WTC11 (cell line): ENCODE measurements around the gene LDLR.

ENCODE experiments used
- CTCF ChIP-seq: fragments of 200-600 bp; IDR thresholded peaks from 2 replicates; pipeline ENCODE4 v1.8.0; 2022; ENCODE audit warnings: antibody characterized with exemption
- ETV6 ChIP-seq: sonication (generic); formaldehyde crosslinking; IDR thresholded peaks from 2 replicates; pipeline ENCODE4 v1.8.1; 2022; ENCODE audit warnings: mild to moderate bottlenecking, missing genetic modification reagents
- IRF2 ChIP-seq: sonication (generic); formaldehyde crosslinking; IDR thresholded peaks from 2 replicates; pipeline ENCODE4 v1.8.0; 2022; ENCODE audit warnings: low read depth, missing genetic modification reagents, borderline replicate concordance
- MAX ChIP-seq: sonication (generic); formaldehyde crosslinking; IDR thresholded peaks from 2 replicates; pipeline ENCODE4 v1.8.0; 2022; ENCODE audit warnings: mild to moderate bottlenecking, missing genetic modification reagents
- MYBL2 ChIP-seq: sonication (generic); formaldehyde crosslinking; IDR thresholded peaks from 2 replicates; pipeline ENCODE4 v1.8.1; 2023; ENCODE audit warnings: mild to moderate bottlenecking, moderate library complexity, missing genetic modification reagents
- NR3C1 ChIP-seq: sonication (generic); formaldehyde crosslinking; conservative IDR thresholded peaks from 2 replicates; pipeline ENCODE4 v1.8.1; 2023; ENCODE audit warnings: low read depth, mild to moderate bottlenecking, missing genetic modification reagents
- RORB ChIP-seq: fragments of 250-450 bp; sonication (Bioruptor Pico); IDR thresholded peaks from 2 replicates; pipeline ENCODE4 v1.9.0; 2021; ENCODE audit warnings: mild to moderate bottlenecking
- TP53 ChIP-seq: sonication (generic); formaldehyde crosslinking; IDR thresholded peaks from 2 replicates; pipeline ENCODE4 v1.8.1; 2023; ENCODE audit warnings: mild to moderate bottlenecking, missing genetic modification reagents
- USF2 ChIP-seq: sonication (generic); formaldehyde crosslinking; IDR thresholded peaks from 2 replicates; pipeline ENCODE4 v1.8.1; 2023; ENCODE audit warnings: mild to moderate bottlenecking, missing genetic modification reagents, moderate library complexity
- ZNF263 ChIP-seq: sonication (generic); formaldehyde crosslinking; IDR thresholded peaks from 2 replicates; pipeline ENCODE4 v1.8.1; 2022; ENCODE audit warnings: low read depth, mild to moderate bottlenecking, moderate library complexity, missing genetic modification reagents
- ZNF423 ChIP-seq: fragments of 250-450 bp; sonication (Bioruptor Pico); IDR thresholded peaks from 2 replicates; pipeline ENCODE4 v2.1.2; 2022; ENCODE audit warnings: mild to moderate bottlenecking, moderate library complexity

- no peak for TF ChIP-seq CTCF
- no peak for TF ChIP-seq MAX (CRISPR knock-in tag)
- TF ChIP-seq USF2 (CRISPR knock-in tag): no peak
- TF ChIP-seq ETV6 (CRISPR knock-in tag): no peak
- no peak for TF ChIP-seq IRF2
- TF ChIP-seq RORB (CRISPR knock-in tag): no peak
- no peak for TF ChIP-seq ZNF423 (CRISPR knock-in tag)
- no peak for TF ChIP-seq NR3C1 (CRISPR knock-in tag)
- TF ChIP-seq ZNF263 (CRISPR knock-in tag): no peak
- no peak for TF ChIP-seq TP53
- TF ChIP-seq MYBL2 (CRISPR knock-in tag): no peak
Observed at GRCh38 chr19:11140896-11141295, 51.6 kb downstream of the LDLR start.
